Activated naive CD8-positive, alpha-beta T cell treated with anti-CD3 and anti-CD28 coated beads for 36 hours (primary cell): ENCODE results near the gene RPEL1. TPM values are rescaled to one million over a fixed set of nuclear protein-coding genes. Genes with fewer than 3 reads are reported as not detected.
A peak's percentile ranks its signal among the peaks of the same experiment; 100 is the strongest.
"Not testable (repeated sequence)": the region's sequence is repeated elsewhere in the genome, so short reads cannot be mapped to it uniquely, and the experiment has no call there.

Experiments used
- DNase-seq: peaks from one replicate; pipeline ENCODE4 v3.0.0; 2021
- H3K27ac Mint-ChIP-seq: one replicate; pipeline ENCODE4 v1.8.0; 2022; ENCODE audit warnings: mild to moderate bottlenecking, moderate library complexity, mixed read lengths
- H3K27me3 Mint-ChIP-seq: one replicate; pipeline ENCODE4 v1.8.0; 2022; ENCODE audit warnings: mild to moderate bottlenecking, mixed read lengths
- H3K36me3 Mint-ChIP-seq: one replicate; pipeline ENCODE4 v1.8.0; 2021; ENCODE audit warnings: mild to moderate bottlenecking, mixed read lengths
- H3K4me1 Mint-ChIP-seq: one replicate; pipeline ENCODE4 v1.8.0; 2021; ENCODE audit warnings: mixed read lengths
- H3K4me3 Mint-ChIP-seq: one replicate; pipeline ENCODE4 v1.8.0; 2022; ENCODE audit warnings: mild to moderate bottlenecking, moderate library complexity, mixed read lengths
- H3K9me3 Mint-ChIP-seq: one replicate; pipeline ENCODE4 v1.8.0; 2022; ENCODE audit warnings: mixed read lengths
- total RNA-seq, 2 experiments: library from RNA; stranded (reverse); gene quantifications; one replicate each; pipeline ENCODE4 v1.2.3, GENCODE V29; 2021

The RPEL1 gene
- total RNA-seq, 2 experiments from 2014 or later = 0.10 TPM; not detected in 1

DNA sequence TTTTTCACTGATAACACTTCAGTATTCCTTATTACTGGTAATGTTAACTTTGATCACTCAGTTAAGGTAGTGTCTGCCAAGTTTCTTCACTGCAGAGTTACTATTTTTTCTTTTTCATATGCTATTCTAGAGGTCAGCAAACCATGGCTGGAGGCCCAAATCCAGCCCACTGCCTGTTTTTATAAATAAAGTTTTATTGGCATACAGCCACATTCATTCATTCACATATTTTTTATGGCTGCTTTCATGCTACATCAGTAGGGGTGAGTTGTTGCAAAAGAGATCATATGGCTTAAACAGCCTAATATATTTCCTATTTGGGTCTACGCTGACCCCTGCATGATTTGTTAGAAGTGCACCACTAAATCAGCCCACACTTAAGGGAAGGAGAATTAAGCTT, 10.9 kb downstream of the RPEL1 start:
- H3K36me3 Mint-ChIP-seq = peaks cover 3% of the 10 kb centered on the region
- peaks cover 11% of the 10 kb centered on the region for H3K9me3 Mint-ChIP-seq
- H3K27me3 Mint-ChIP-seq = peaks cover 14% of the 10 kb centered on the region
- no peak overlapping the region for H3K27ac Mint-ChIP-seq
- H3K4me3 Mint-ChIP-seq = no peak overlapping the region
- no peaks in the 10 kb centered on the region for H3K4me1 Mint-ChIP-seq
- DNase-seq = no peak

DNA sequence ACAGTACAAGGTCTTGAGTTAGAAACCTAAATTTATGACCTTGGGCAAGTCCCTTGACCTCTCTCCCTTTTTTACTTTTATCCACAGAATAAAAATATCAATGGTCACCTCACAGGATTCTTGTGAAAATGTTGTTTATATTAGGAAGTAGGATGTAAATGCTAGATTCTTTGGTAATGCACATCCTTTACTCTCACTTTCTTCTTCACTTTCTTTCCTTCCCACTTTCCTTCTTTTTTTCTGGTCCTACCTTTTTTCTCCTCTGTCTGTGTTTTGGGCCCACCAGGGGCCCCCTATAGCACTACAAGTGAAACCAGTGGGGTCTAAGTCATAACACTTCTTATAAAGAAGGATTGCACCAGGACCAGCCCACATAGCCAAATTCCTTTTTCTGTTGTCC, 12.1 kb downstream of the RPEL1 start:
- Mint-ChIP-seq H3K27ac (no peak overlapping the region), H3K4me3 (no peak overlapping the region), H3K9me3 (peaks cover 11% of the 10 kb centered on the region), H3K27me3 (peaks cover 21% of the 10 kb centered on the region), H3K4me1 (peaks cover 5% of the 10 kb centered on the region), H3K36me3 (peaks cover 3% of the 10 kb centered on the region)
- DNase-seq = no peak

DNA sequence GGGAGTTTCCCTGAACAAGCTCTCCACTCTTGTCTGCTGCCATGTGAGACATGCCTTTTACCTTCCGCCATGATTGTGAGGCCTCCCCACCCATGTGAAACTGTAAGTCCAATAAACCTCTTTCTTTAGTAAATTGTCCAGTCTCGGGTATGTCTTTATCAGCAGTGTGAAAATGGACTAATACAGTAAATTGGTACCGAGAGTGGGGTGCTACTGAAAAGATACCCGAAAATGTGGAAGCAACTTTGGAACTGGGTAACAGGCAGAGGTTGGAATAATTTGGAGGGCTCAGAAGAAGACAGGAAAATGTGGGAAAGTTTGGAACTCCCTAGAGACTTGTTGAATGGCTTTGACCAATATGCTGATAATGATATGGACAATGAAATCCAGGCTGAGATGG, 13.2 kb downstream of the RPEL1 start:
- Mint-ChIP-seq H3K9me3 (peaks cover 11% of the 10 kb centered on the region), H3K27me3 (peaks cover 30% of the 10 kb centered on the region)
- not testable (repeated sequence) for H3K27ac Mint-ChIP-seq, H3K4me1 Mint-ChIP-seq, H3K36me3 Mint-ChIP-seq, DNase-seq, H3K4me3 Mint-ChIP-seq

DNA sequence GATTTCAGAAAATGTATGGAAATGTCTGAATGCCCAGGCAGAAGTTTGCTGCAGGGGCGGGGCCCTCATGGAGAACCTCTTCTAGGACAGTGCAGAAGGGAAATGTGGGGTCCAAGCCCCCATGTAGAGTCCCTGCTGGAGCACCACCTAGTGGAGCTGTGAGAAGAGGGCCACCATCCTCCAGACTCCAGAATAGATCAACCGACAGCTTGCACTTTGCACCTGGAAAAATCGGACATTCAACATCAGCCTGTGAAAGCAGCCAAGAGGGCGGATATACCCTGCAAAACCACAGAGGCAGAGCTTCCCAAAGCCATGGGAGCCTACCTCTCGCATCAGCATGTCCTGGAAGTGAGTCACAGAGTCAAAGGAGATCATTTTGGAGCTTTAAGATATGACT, 14.3 kb downstream of the RPEL1 start:
- DNase-seq = no peak
- H3K4me1 Mint-ChIP-seq = peaks cover 5% of the 10 kb centered on the region
- no peak overlapping the region for H3K27ac Mint-ChIP-seq
- peaks cover 3% of the 10 kb centered on the region for H3K36me3 Mint-ChIP-seq
- no peak overlapping the region for H3K4me3 Mint-ChIP-seq
- peaks cover 36% of the 10 kb centered on the region for H3K27me3 Mint-ChIP-seq
- peaks cover 11% of the 10 kb centered on the region for H3K9me3 Mint-ChIP-seq

DNA sequence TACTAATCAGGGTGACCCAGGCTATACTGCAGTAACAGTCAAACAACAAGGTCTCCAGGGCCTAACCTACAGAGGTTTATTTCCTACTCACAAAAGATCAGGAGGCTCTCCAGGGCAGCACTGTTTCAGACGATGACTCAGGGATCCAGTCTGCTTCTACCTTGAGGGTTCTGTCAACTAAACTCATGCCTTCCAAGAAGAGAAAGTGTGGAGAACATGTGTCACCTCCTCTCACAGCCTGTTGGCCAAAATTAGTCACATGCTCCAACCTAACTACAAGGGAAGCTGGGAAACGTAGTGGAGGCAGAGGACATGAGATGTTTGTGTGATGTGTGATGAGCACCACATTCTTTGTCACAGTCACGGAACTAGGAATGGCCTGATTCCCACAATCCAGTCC, 16.5 kb downstream of the RPEL1 start:
- Mint-ChIP-seq H3K27me3 (peaks cover 55% of the 10 kb centered on the region), H3K9me3 (peaks cover 11% of the 10 kb centered on the region), H3K36me3 (peaks cover 3% of the 10 kb centered on the region), H3K27ac (no peak overlapping the region), H3K4me3 (no peak overlapping the region), H3K4me1 (peaks cover 5% of the 10 kb centered on the region)
- no peak for DNase-seq

DNA sequence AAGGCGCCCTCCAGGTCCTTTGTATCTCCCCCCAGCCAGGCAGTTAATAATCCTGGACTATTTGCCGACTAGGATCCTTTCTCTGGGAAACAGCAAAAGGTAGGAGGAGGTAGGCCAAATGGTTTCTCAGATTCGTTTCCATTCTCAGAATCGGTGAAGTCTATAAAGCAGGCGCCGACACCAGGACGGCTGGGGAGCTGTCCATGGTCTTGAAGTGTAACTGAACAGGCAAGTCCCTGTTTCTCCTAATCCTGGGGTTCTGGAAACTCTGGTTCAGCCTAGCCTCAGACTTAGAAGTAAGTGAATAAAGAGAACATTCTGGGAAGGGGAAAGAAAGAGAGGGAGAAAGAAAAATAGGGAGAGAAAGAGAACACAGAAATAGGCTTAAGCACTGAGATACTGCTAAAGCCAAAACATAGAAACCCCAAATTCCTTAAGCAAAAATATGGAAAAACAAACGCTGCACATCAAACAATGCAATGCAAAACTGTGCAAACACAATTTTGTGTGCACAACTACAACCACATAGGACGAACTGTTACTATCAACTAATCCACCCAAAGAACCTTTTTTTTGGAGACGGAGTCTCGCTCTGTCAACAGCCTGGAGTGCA, 20.1 kb downstream of the RPEL1 start:
- Mint-ChIP-seq H3K4me3 (no peak overlapping the region), H3K9me3 (peaks cover 3% of the 10 kb centered on the region), H3K4me1 (peaks cover 5% of the 10 kb centered on the region), H3K27me3 (peaks cover 58% of the 10 kb centered on the region), H3K36me3 (no peaks in the 10 kb centered on the region), H3K27ac (no peak overlapping the region)
- peak; percentile 26 for DNase-seq

DNA sequence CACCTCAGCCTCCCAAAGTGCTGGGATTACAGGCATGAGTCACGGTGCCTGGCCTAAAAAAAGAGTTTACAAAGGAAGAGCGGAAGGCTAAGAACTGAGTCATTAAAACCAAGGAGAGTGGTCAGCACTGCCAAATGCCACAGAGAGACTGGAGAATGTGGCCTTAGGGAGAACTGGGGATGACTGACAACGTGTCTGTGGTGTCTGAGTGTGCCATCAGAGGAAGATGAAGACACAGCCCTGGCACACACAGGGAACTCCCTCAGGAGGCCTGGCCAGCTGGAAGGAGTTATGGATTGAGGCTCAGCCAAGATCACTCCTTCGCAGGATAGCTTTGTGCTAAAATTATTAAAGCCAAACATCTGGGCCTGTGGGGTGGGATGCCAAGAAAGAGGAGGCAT, 27.4 kb downstream of the RPEL1 start:
- H3K36me3 Mint-ChIP-seq = no peaks in the 10 kb centered on the region
- DNase-seq = no peak

DNA sequence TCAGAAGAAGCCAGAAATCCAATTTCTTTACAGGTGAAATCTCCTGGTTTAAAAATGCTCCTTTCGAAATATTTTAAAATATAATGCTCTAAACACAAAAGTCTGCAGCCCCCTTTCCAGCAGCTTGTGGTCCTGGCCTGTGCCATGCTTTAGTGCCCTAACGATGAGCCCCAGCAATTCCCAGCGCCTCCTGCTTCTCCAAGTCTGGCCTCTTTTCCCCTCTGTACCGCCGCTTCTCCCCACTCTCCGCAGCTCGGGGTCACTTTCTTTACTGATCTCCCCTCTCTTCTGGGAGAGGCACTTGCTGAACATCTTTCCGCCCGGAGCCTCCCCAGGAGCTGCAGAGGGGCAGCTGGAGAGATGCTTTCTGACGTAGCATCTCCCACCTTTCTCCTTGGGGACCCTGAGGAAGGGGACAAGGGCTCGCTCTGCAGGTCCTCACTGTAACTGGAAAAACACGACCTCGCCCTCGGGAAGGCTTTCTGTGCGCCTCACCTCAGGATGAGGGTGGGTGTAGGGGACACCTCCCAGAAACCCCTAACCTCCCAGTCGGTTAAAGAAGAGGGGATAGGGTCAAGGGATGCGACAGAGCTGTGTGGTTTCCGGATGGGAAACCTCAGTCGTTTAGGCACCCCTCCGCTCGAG, 30.7 kb downstream of the RPEL1 start:
- Mint-ChIP-seq H3K4me1 (peaks cover 3% of the 10 kb centered on the region), H3K4me3 (peak overlapping the region; percentile 68), H3K27ac (no peak overlapping the region), H3K9me3 (no peaks in the 10 kb centered on the region), H3K36me3 (peaks cover 3% of the 10 kb centered on the region), H3K27me3 (peaks cover 79% of the 10 kb centered on the region)
- no peak for DNase-seq

More for the DNA sequence above, 27.4 kb downstream of the RPEL1 start:
- Mint-ChIP-seq H3K27ac (no peak overlapping the region), H3K9me3 (no peaks in the 10 kb centered on the region), H3K27me3 (peaks cover 59% of the 10 kb centered on the region), H3K4me1 (no peaks in the 10 kb centered on the region), H3K4me3 (no peak overlapping the region)

DNA sequence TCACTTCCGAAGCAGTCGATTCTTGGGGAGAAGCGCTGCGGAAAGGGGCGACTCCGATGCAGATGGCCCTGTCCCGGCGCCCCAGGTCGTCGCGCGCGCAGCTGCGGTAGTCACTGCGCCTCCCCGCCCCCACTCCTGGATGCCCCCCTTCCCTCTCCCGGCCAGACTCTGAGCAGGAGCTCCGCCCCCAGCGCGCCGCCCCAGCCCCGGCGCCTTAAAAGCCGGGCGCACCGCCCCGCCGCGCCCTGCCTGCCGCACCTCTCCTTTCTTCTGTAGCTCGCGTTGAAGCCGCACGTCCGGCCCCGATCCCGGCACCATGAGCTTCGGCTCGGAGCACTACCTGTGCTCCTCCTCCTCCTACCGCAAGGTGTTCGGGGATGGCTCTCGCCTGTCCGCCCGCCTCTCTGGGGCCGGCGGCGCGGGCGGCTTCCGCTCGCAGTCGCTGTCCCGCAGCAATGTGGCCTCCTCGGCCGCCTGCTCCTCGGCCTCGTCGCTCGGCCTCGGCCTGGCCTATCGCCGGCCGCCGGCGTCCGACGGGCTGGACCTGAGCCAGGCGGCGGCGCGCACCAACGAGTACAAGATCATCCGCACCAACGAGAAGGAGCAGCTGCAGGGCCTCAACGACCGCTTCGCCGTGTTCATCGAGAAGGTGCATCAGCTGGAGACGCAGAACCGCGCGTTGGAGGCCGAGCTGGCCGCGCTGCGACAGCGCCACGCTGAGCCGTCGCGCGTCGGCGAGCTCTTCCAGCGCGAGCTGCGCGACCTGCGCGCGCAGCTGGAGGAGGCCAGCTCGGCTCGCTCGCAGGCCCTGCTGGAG, 31.4 kb downstream of the RPEL1 start, which contains the start of gene INA:
Gene INA, plus strand, starts transcription at position 243 of the 817 bp plus-strand sequence. Its CDS starts 74 bp downstream, at position 317.
- Mint-ChIP-seq H3K4me3 (peak within 1 kb of the TSS; percentile 68), H3K27me3 (peaks cover 80% of the 10 kb centered on the region), H3K27ac (no peak within 1 kb of the TSS), H3K9me3 (no peaks in the 10 kb centered on the region), H3K36me3 (peaks cover 3% of the 10 kb centered on the region), H3K4me1 (peaks cover 6% of the 10 kb centered on the region)
- DNase-seq = peak; percentile 65

DNA sequence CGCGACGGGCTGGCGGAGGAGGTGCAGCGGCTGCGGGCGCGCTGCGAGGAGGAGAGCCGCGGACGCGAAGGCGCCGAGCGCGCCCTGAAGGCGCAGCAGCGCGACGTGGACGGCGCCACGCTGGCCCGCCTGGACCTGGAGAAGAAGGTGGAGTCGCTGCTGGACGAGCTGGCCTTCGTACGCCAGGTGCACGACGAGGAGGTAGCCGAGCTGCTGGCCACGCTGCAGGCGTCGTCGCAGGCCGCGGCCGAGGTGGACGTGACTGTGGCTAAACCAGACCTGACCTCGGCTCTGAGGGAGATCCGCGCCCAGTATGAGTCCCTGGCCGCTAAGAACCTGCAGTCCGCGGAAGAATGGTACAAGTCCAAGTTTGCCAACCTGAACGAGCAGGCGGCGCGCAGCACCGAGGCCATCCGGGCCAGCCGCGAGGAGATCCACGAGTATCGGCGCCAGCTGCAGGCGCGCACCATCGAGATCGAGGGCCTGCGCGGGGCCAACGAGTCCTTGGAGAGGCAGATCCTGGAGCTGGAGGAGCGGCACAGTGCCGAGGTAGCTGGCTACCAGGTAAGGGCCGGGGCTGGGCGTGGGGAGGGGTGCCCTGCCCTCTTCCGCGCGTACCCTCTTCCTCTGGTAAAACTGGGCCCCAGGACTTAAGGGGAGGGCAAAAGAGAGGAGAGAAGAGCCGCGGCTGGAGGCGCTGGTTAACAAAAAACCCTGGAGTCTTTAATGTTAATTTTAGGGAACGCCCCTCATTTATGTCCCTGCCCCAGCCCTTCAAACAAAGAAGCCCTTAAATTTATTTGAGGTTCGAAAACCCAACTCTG, 32.2 kb downstream of the RPEL1 start:
- H3K27me3 Mint-ChIP-seq = peaks cover 82% of the 10 kb centered on the region
- no peak overlapping the region for H3K27ac Mint-ChIP-seq
- peaks cover 6% of the 10 kb centered on the region for H3K4me1 Mint-ChIP-seq
- H3K9me3 Mint-ChIP-seq = no peaks in the 10 kb centered on the region
- H3K36me3 Mint-ChIP-seq = peaks cover 3% of the 10 kb centered on the region
- no peak for DNase-seq
- no peak overlapping the region for H3K4me3 Mint-ChIP-seq

DNA sequence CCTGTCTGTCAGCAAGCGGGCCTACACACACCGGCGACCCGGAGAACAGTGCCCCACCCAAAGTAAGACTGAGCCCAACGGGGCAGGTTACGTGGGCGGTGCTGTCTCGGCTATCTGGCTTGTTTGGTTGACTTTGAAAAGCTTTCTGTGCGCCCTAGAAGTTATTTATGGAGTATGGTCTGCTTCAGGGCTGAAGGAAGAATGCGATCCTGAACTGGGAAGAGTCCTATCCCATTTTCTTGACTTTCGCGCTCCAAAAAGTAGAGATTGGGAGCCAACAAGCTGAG, 32.8 kb downstream of the RPEL1 start:
- Mint-ChIP-seq H3K27ac (no peak overlapping the region), H3K9me3 (no peaks in the 10 kb centered on the region), H3K4me3 (no peak overlapping the region), H3K36me3 (peaks cover 3% of the 10 kb centered on the region), H3K27me3 (peaks cover 86% of the 10 kb centered on the region), H3K4me1 (peaks cover 6% of the 10 kb centered on the region)
- DNase-seq = no peak

DNA sequence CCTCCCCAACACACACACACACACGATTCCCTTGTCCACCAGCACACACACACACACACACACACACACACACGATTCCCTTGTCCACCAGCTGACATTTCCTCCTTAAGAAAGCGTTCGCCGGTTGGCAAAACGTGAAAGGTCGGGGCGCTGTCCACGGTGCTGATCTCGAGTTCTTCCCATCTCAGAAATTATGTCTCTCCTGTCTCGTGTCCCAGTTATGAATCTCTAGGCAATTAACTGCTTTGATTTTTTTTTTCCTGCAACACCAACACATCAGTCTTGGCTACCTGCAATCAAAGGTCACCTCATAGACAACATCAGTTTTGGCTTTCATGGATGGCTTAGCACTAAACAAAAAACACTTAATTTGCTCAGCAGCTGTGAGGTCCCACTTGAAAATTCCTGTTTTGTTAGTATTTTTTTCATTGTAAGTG, 33.2 kb downstream of the RPEL1 start:
- peak overlapping the region; percentile 19 for H3K4me3 Mint-ChIP-seq
- no peaks in the 10 kb centered on the region for H3K9me3 Mint-ChIP-seq
- H3K4me1 Mint-ChIP-seq = peaks cover 6% of the 10 kb centered on the region
- DNase-seq = peak; percentile 35
- peaks cover 3% of the 10 kb centered on the region for H3K36me3 Mint-ChIP-seq
- H3K27me3 Mint-ChIP-seq = peaks cover 86% of the 10 kb centered on the region
- no peak overlapping the region for H3K27ac Mint-ChIP-seq

DNA sequence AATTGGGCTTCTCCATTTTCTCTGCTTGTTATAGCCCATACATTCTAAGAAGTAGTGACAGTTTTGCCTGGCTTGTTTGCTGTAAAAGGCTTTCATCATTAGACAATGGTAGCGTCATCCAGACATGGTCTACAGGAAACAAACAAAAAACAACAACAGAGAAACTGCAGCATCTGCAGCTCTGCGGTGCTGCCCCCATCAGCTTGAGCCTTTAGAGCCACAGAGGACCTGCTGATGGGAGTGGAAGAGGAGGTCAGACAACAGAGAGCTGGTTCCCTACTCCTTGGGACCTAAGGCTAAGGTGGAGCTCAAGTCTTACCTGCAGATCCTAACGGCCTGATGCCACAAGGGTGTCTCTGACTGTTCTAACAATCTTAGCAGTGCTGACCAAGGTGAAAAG, 34.3 kb downstream of the RPEL1 start:
- no peaks in the 10 kb centered on the region for H3K9me3 Mint-ChIP-seq
- H3K4me1 Mint-ChIP-seq = peaks cover 6% of the 10 kb centered on the region

DNA sequence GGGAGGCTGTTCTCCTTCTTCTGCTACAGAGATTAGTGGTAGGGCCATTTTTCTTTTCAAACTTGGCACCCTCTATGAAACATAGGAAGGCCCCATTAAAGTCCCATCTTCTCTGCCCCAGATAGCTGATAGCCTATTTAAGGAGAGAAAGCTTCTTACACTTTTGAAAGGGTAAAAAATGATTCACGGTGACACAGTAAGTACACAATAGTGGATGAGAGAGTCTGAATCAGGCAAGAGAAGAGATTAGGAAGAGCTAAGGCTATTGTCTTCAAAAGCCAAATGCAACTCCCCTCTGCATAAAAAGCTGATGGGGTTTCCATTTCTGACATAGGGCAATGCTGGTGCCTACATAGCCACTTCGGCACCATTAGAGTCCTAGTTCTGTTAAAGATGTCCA, 34.8 kb downstream of the RPEL1 start:
- H3K9me3 Mint-ChIP-seq = no peaks in the 10 kb centered on the region
- H3K27ac Mint-ChIP-seq = no peak overlapping the region
- H3K4me3 Mint-ChIP-seq = no peak overlapping the region
- peaks cover 85% of the 10 kb centered on the region for H3K27me3 Mint-ChIP-seq
- no peak for DNase-seq
- H3K4me1 Mint-ChIP-seq = peaks cover 6% of the 10 kb centered on the region
- H3K36me3 Mint-ChIP-seq = peaks cover 3% of the 10 kb centered on the region

More for the DNA sequence above, 34.3 kb downstream of the RPEL1 start:
- H3K36me3 Mint-ChIP-seq = peaks cover 3% of the 10 kb centered on the region
- DNase-seq = no peak
- peaks cover 85% of the 10 kb centered on the region for H3K27me3 Mint-ChIP-seq
- no peak overlapping the region for H3K27ac Mint-ChIP-seq
- no peak overlapping the region for H3K4me3 Mint-ChIP-seq

DNA sequence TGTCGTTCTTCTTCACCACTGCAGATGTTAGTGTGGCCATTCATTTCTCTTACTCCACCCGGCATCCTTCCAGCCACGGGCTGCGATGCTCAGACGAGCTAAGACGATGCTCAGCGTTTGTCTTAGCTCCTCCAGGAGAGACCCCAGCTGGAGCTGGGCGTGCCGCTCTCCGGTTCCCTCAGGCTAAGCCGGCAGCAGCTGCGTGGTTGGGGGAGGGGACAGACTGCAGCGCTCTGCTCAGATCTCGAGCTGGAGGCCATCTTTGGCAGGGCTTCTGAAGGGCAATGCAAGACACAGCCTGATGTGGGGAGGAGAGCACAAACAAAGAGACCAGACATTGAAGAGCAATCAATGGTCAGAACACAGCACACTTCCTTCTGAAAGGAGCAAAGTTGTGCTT, 36.1 kb downstream of the RPEL1 start:
- Mint-ChIP-seq H3K4me3 (no peak overlapping the region), H3K27ac (no peak overlapping the region), H3K9me3 (no peaks in the 10 kb centered on the region), H3K27me3 (peaks cover 83% of the 10 kb centered on the region), H3K4me1 (peaks cover 6% of the 10 kb centered on the region), H3K36me3 (peaks cover 3% of the 10 kb centered on the region)
- DNase-seq = no peak
